ENCODE results near the gene LRFN4.

Gene LRFN4

GRCh38 chr11:66845143-66845875, 11.6 kb upstream of the LRFN4 start:
- DNase-seq (ENCODE audit: low read depth, low spot score) = no peak

- no peak for DNase-seq (ENCODE audit: low read depth, low spot score)
These were observed 11.0 kb upstream of the LRFN4 start for GRCh38 chr11:66845876-66846212.

GRCh38 chr11:66846671-66847091, 10.2 kb upstream of the LRFN4 start:
- no peak for DNase-seq (ENCODE audit: low read depth, low spot score)

GRCh38 chr11:66847461-66848232, 9.2 kb upstream of the LRFN4 start:
- no peak for DNase-seq (ENCODE audit: low read depth, low spot score)

- no peak for DNase-seq (ENCODE audit: low read depth, low spot score)
These were observed 8.0 kb upstream of the LRFN4 start for GRCh38 chr11:66848671-66849500.

GRCh38 chr11:66849501-66850234, 7.2 kb upstream of the LRFN4 start:
- DNase-seq (ENCODE audit: low read depth, low spot score) = no peak

- no peak for DNase-seq (ENCODE audit: low read depth, low spot score)
These were observed 6.7 kb upstream of the LRFN4 start for GRCh38 chr11:66850235-66850587.

- DNase-seq (ENCODE audit: low read depth, low spot score) = no peak
These were observed 6.2 kb upstream of the LRFN4 start for GRCh38 chr11:66850588-66851238.

GRCh38 chr11:66851239-66851596, 5.6 kb upstream of the LRFN4 start:
- DNase-seq (ENCODE audit: low read depth, low spot score) = no peak

- no peak for DNase-seq (ENCODE audit: low read depth, low spot score)
These were observed 5.0 kb upstream of the LRFN4 start for GRCh38 chr11:66851698-66852465.

- DNase-seq (ENCODE audit: low read depth, low spot score) = no peak
These were observed 4.2 kb upstream of the LRFN4 start for GRCh38 chr11:66852466-66853241.

- DNase-seq (ENCODE audit: low read depth, low spot score) = no peak
These were observed 3.3 kb upstream of the LRFN4 start for GRCh38 chr11:66853242-66854229.

- DNase-seq (ENCODE audit: low read depth, low spot score) = no peak
These were observed 2.6 kb upstream of the LRFN4 start for GRCh38 chr11:66854231-66854661.

GRCh38 chr11:66854729-66855211, 2.1 kb upstream of the LRFN4 start:
- no peak for DNase-seq (ENCODE audit: low read depth, low spot score)

GRCh38 chr11:66855574-66856495, 1.0 kb upstream of the LRFN4 start:
- DNase-seq (ENCODE audit: low read depth, low spot score) = no peak

- DNase-seq (ENCODE audit: low read depth, low spot score) = no peak
These were observed 516 bp downstream of the LRFN4 start for GRCh38 chr11:66857234-66857926.

GRCh38 chr11:66857927-66858185, 992 bp downstream of the LRFN4 start:
- DNase-seq (ENCODE audit: low read depth, low spot score) = no peak
